Heart left ventricle (tissue), 16 donors: ENCODE data around the gene AFAP1L2. TPM values are rescaled to one million over a fixed set of nuclear protein-coding genes. Genes with fewer than 3 reads are reported as not detected.
A peak's percentile ranks its signal among the peaks of the same experiment; 100 is the strongest.

Source experiments
- ATAC-seq, 4 donors: fragments of 200-7000 bp; cut with Tn5 transposase; one replicate each; pipeline ENCODE4 v1.9.1; 2020 to 2022; ENCODE audit warnings: moderate library complexity in 4 of 4, mild to moderate bottlenecking in 3 of 4, moderate number of reproducible peaks in 1 of 4
- DNase-seq, 5 donors: peaks; one replicate each; pipeline ENCODE4 v3.0.0-alpha.2; 2020
- H3K27ac ChIP-seq, 12 donors: fragments of 200-600 bp; sonication (generic) in 4 of 12; one replicate each; pipeline versions ENCODE4 v1.5.0 to v1.8.0; 2016 to 2022; ENCODE audit warnings: mild to moderate bottlenecking in 2 of 12
- H3K27me3 ChIP-seq, 9 donors: fragments of 200-600 bp; sonication (generic) in 2 of 9; one replicate each; pipeline versions ENCODE4 v1.5.1 to v1.8.0; 2016 to 2022; ENCODE audit warnings: mild to moderate bottlenecking in 3 of 9
- H3K36me3 ChIP-seq, 9 donors: fragments of 200-600 bp; sonication (generic) in 2 of 9; one replicate each; pipeline versions ENCODE4 v1.5.0 to v1.8.0; 2018 to 2022; ENCODE audit warnings: mild to moderate bottlenecking in 2 of 9
- H3K4me1 ChIP-seq, 12 donors: fragments of 200-600 bp; sonication (generic) in 4 of 12; one replicate each; pipeline versions ENCODE4 v1.5.0 to v1.8.0; 2016 to 2022; ENCODE audit warnings: mild to moderate bottlenecking in 3 of 12
- H3K4me3 ChIP-seq, 12 donors: fragments of 200-600 bp; sonication (generic) in 4 of 12; one replicate each; pipeline versions ENCODE4 v1.5.0 to v1.8.0; 2017 to 2022; ENCODE audit warnings: mild to moderate bottlenecking in 9 of 12, moderate library complexity in 4 of 12
- H3K9me3 ChIP-seq, 12 donors: fragments of 200-600 bp; sonication (generic) in 4 of 12; one replicate each; pipeline versions ENCODE4 v1.5.0 to v1.8.0; 2016 to 2022; ENCODE audit warnings: mild to moderate bottlenecking in 1 of 12
- CTCF ChIP-seq, 12 donors: fragments of 200-600 bp; sonication (generic) in 4 of 12; IDR thresholded peaks; one replicate each; pipeline versions ENCODE4 v1.5.0 to v1.8.0; 2018 to 2022; ENCODE audit warnings: antibody characterized with exemption in 12 of 12, mild to moderate bottlenecking in 5 of 12
- POLR2A ChIP-seq, 2 donors: fragments of 450-650 bp; IDR thresholded peaks; one replicate each; pipeline ENCODE4 v1.6.1; 2017; ENCODE audit warnings: antibody characterized with exemption in 2 of 2, mild to moderate bottlenecking in 2 of 2, moderate library complexity in 2 of 2
- WGBS, 4 donors: extraction: QIAGEN DNeasy Blood & Tissue Kit in 2 of 4; methylation state at CpG; one replicate each; pipeline versions ENCODE4 v1.1.5 to v1.1.7; 2013 to 2018; 5-methylcytosine and 5-hydroxymethylcytosine counted together
- intact Hi-C, 10 donors: fragments of 100-400 bp; cut with DNase I; formaldehyde crosslinking; loops; one replicate each; pipeline versions ENCODE4 v1.11.1 to v1.14.2; 2022
- polyA plus RNA-seq, 2 donors: library from polyadenylated mRNA; stranded (reverse); fragments of 200-250 nt; gene quantifications; one replicate each; pipeline ENCODE4 v1.2.3, GENCODE V29; 2013
- total RNA-seq, 9 donors: library from RNA; depleted of rRNA in 2 of 9; stranded (reverse); fragments of >200 nt in 2 of 9; fragmentation: NEBNext Ultra II Directional in 3 of 9; extraction: Animal tissue kit (Norgen Biotek cat#: 25700) in 3 of 9; gene quantifications; one replicate each; pipeline versions ENCODE4 v1.1.0 to v1.2.4, GENCODE V29; 2016 to 2023
- donor health status: ischemic (EF 13 %, LVEDD 7.1; RV severe dilation, severe dysfunction).
- donor health status: healthy with polysubstance abuse.
- donor health status: DM: no; HTN: yes; CAD: no.
- donor health status: DM: no; HTN: no; CAD: no.
- donor health status: ischemic (EF 25% LVEDD 6.9; RV normal size, moderate dysfunction).
- donor health status: ischemic (EF 25% LVEDD 5.7; RV mildly dilated, moderate dysfunction).
- donor health status: healthy.
- donor health status: DM: yes; HTN: yes; CAD: no.
- donor health status: ischemic (EF 35%, LVEDD 5.7; RV mildly dilated, moderate dysfunction).
- donor health status: nonischemic (EF 11% LVEDD 7.7; RV severe dilation, severe dysfunction).
- donor health status: DM: yes; HTN: yes; CAD: no.
- donor health status: PGD.
- donor health status: ischemic (EF 29% LVEDD 5.4; RV normal size, mild dysfunction).
- donor health status: nonischemic (EF 23%, LVEDD 6.1; RV moderate dilation, normal function).

AFAP1L2 gene
- total and polyA plus RNA-seq, 11 donors, result 2.8 to 8.2 (median 4.3) TPM

GRCh38 chr10:114346176-114347031, 57.9 kb downstream of the AFAP1L2 start:
- ATAC-seq, result peak in 2 of 4 donors; percentile 20 to 31
- H3K9me3 ChIP-seq, result no peaks in the 10 kb centered on the region
- H3K27ac ChIP-seq, result peak overlapping the region in 5 of 12 donors; percentile 11 to 38 (median 31)
- H3K27me3 ChIP-seq, result no peaks in the 10 kb centered on the region
- TF ChIP-seq CTCF (IDR thresholded peaks at IDR 0.05) (no peak), POLR2A (IDR thresholded peaks at IDR 0.05) (no peak)
- DNase-seq, result no peak
- H3K4me1 ChIP-seq, result peaks cover 0 to 33% (median 13%) of the 10 kb centered on the region in 12 donors
- WGBS, 4 donors, result 78 to 87% (median 82%) methylated on average over 19 of the region's 19 CpGs
- no peak overlapping the region for H3K4me3 ChIP-seq
- intact Hi-C loops, result no loop called here
- no peaks in the 10 kb centered on the region for H3K36me3 ChIP-seq

GRCh38 chr10:114345701-114346100, 58.6 kb downstream of the AFAP1L2 start:
- TF ChIP-seq POLR2A (IDR thresholded peaks at IDR 0.05) (no peak), CTCF (IDR thresholded peaks at IDR 0.05) (no peak)
- no peaks in the 10 kb centered on the region for H3K36me3 ChIP-seq
- peaks cover 0 to 30% (median 11%) of the 10 kb centered on the region in 12 donors for H3K4me1 ChIP-seq
- no peaks in the 10 kb centered on the region for H3K9me3 ChIP-seq
- H3K4me3 ChIP-seq, result no peak overlapping the region
- DNase-seq (no peak), ATAC-seq (no peak)
- H3K27ac ChIP-seq, result peak overlapping the region in 2 of 12 donors; percentile 19 to 38
- WGBS, 4 donors, result 94 to 97% (median 95%) methylated on average over 10 of the region's 10 CpGs
- intact Hi-C loops, result no loop called here
- no peaks in the 10 kb centered on the region for H3K27me3 ChIP-seq

- Histone ChIP-seq H3K4me1 (peaks cover 0 to 22% (median 5%) of the 10 kb centered on the region in 12 donors), H3K4me3 (no peak overlapping the region), H3K27me3 (no peaks in the 10 kb centered on the region), H3K9me3 (no peaks in the 10 kb centered on the region), H3K36me3 (peaks cover 0 to 2% (median 0%) of the 10 kb centered on the region in 9 donors), H3K27ac (peak overlapping the region in 5 of 12 donors; percentile 9 to 44 (median 13))
- WGBS, 4 donors, result 64 to 72% (median 67%) methylated on average over 11 of the region's 11 CpGs
- no peak for ATAC-seq
- DNase-seq, result no peak
- TF ChIP-seq CTCF (IDR thresholded peaks at IDR 0.05) (no peak), POLR2A (IDR thresholded peaks at IDR 0.05) (no peak)
- intact Hi-C loops, result no loop called here
Measured at GRCh38 chr10:114343623-114344505, 60.4 kb downstream of the AFAP1L2 start.

- Histone ChIP-seq H3K4me3 (no peak overlapping the region), H3K27ac (no peak overlapping the region), H3K4me1 (peaks cover 0 to 22% (median 5%) of the 10 kb centered on the region in 12 donors), H3K27me3 (no peaks in the 10 kb centered on the region), H3K9me3 (no peaks in the 10 kb centered on the region), H3K36me3 (peaks cover 0 to 6% (median 0%) of the 10 kb centered on the region in 9 donors)
- TF ChIP-seq CTCF (IDR thresholded peaks at IDR 0.05) (no peak), POLR2A (IDR thresholded peaks at IDR 0.05) (no peak)
- intact Hi-C loops, result no loop called here
- WGBS, 4 donors, result 86 to 100% (median 87%) methylated on average over 2 of the region's 2 CpGs
- DNase-seq (no peak), ATAC-seq (no peak)
Measured at GRCh38 chr10:114342976-114343375, 61.3 kb downstream of the AFAP1L2 start.
